GM21825 (cell line): ENCODE data around the gene APOD.

ENCODE experiments used
- ATAC-seq: cut with Tn5 transposase; IDR thresholded peaks from one replicate; pipeline ENCODE4 v1.9.1; 2021; ENCODE audit warnings: mild to moderate bottlenecking, moderate library complexity; ENCODE audit not compliant: unreplicated experiment

Gene APOD

DNA sequence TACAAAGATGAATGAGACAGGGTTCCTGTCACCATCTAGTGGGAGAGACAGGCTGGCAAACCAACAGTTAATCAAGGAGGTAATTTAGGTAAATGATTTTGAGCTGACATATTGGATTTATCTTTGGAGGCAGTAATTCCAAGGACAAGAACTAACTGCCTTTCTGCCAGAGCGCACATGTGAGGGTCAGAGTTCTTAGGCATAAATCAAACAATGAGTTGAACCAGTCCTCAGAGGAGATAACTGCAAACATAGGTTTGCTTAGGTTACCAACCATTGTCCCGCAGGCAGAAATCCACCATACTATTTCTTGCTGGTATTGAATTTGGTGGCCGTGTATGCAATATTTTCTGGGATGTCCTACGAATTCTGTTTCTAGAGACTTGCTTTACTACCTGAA, 26.4 kb downstream of the APOD start:
- ATAC-seq, result no peak

DNA sequence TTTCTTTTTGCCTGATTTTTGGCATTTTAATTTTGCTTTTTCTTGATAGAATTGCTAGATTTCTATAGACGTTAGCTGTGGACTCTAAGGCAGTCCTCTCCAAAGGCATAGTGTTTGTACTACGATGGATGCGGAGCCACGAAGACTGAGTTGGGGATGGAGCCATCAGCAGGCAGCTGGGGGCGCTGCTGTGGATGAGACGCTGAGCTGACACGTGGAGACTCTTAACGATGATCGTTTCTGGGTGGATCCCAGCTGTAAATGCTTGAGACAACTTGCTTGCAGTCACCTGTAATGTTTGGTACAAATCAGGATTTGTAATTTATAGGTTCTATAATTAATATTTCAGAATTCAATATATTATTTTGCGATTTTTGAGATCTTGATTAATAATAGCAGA, 27.4 kb downstream of the APOD start:
- ATAC-seq, result no peak

DNA sequence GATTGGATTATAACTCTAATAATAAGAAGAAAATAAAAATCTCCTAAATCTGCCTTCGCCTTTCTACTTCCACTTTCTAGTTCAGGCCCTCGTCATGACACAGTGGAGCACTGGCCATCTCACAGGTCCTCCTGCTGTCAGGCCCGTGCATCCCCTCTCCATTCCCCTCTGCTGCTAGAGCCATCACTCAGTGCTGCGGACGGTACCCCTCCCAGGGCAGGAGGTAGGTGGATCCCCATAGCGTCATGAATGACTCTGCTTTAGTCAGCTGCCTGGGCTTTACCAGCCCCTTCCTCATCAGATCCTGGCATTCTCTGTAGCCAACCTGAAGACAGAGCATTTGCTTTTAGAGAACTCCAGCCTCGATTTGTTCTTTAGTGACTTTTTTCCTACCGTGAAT, 28.6 kb downstream of the APOD start:
- ATAC-seq, result no peak

DNA sequence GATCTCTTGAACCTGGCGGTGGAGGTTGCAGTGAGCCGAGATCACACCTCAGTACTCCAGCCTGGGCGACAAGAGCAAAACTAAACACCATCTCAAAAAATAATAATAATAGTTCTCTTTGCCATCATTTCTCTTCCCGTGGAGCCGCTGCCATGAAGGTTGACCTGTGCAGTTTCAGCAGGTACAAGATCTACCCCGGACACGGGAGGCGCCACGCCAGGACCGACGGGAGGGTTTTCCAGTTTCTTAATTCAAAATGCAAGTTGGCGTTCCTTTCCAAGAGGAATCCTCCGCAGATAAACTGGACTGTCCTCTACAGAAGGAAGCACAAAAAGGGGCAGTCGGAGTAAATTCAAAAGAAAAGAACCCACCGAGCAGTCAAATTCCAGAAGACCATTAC, 29.3 kb downstream of the APOD start:
- no peak for ATAC-seq

DNA sequence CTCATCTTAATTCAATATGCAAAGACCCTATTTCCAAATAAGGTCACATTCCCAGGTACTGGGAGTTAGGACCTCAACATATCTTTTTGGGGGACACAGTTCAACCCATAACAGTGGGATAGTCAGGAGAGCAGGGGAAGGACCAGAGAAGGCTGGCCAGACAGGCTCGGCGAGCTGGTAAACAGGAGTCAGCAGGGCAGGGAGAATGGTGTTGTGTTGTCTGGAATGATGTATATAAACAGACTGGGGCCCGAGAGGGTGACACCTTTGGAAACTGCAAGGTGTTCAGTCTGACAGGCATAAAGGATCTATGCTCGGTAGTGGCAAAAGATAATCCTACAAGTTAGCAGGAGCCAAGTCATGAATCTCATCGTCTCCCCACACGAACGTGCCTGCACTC, 30.5 kb downstream of the APOD start:
- no peak for ATAC-seq

DNA sequence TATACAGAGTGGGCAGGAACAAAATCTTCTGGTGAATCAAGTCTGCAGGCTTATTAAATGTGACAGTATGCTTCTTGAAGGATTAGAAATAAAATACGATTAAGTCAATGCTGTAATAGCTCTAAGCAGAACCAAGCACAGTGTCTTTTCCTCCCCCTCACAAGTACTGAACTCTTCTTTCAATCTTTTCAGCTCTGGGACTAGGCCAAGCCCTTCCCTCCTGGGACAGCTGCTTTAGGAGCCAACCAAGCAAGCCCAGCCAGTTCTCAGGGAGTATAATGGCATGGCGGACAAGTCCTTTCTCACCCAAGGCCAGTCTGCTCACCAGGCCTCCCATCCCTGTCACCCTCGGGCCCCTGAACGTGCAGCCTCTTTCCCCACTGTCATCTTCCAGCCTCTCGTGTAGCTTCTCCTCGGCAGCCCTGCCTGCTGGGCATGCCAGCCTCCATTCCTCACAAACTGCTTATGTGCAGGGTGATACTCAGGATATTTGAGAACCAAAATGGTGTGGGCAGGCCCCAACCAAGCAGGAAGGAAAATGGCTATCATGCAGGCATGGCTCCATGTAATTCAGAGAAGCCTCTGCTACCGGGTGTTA, 32.3 kb downstream of the APOD start:
- no peak for ATAC-seq

DNA sequence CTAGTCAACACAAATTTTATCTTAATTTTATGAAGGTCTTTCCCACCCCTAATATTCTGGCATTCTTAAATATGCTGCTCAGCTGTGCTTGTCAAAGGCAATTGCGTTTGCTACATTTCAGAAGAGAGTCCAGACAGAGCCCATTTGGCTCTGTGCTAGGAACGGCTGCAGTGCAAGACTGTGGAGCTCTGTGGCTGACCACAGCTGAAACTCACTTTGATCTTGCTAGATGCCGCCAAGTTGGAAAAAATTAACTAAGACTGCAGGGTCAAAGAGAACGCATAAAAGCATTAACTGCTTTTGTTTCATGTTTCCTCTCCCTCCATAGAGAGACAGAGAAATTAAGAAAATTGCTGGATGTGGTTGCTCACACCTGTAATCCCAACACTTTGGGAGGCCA, 33.0 kb downstream of the APOD start:
- no peak for ATAC-seq

DNA sequence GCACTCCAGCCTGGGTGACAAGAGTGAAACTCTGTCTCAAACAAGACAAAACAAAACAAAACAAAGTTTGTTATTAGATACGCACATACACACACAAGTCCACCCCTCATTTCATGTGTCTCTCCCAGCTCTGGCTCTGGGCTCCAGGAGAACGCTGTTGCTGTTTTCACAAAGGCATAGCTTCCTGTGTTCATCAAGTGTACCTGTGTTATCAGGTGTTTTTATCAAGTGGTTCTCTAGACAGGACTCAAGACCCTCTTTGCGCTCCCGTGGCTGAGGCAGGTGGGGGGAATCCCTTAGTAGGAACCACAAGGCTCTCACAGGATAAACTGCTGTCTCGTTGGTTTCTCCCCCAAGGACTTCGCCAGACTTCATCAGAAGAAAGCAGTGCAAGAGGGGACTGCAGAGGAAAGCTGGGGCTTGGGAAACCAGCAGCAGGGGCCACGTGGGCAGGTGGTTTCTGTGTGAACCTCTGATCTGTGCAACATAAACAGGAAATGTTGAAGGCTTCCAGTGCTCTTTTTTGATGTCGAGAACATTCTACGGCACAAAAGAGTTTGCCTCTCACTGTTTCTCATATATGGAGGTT, 33.7 kb downstream of the APOD start:
- ATAC-seq, result peak; percentile 75

DNA sequence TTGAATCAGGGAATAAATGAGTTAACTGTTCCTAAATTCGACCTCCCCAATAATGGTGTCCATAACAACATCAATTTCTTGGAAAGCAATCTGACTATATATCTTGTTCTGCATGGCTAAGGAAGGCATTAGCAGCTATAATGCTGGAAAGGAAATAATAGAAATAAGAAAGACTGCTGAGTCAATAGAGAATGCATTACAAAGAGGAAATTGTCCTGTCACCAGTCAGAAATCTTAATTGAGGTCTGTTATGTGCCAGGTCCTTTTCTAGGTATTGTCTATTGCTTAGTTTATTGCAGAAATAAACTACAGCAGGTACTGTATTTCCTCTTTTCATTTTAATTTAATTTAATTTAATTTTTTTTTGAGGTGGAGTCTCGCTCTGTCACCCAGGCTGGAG, 34.8 kb downstream of the APOD start:
- no peak for ATAC-seq

DNA sequence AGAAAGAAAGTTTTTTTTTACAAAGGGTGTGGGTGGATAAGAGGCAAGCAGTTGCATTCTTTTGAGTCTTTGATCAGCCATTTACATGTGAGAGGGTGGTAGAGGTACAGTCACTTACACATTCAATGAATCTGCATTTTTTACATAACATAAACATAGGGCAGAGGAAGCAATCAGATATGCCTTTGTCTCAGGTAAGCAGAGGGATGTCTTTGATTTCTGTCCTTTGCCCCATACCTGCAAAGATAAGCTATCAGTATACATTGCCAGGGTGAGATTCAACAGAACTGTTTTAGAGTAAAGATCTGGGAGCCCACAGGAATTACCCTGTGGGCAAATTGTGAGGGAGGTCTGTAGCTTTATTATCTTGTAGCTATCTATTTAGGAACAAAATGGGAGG, 35.2 kb downstream of the APOD start:
- ATAC-seq, result no peak

DNA sequence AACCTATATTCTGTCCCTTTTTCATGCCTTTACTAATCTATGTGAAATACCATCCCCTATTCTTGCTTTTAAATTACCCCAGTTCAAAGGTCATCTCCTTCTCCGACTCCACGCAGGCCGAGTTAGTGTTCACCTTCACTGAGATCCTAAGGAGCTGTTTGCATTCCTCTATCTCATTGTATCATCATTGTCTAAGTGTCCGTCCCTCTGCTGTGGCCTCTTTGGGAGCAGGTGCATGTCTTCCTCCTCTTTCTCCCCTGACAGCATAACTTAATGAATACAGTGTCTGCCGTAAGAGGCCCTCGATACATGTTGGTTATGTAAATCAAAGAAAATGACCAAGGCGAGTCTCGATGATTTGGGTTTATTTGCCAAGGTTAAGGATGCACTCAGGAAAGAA, 35.7 kb downstream of the APOD start:
- no peak for ATAC-seq

DNA sequence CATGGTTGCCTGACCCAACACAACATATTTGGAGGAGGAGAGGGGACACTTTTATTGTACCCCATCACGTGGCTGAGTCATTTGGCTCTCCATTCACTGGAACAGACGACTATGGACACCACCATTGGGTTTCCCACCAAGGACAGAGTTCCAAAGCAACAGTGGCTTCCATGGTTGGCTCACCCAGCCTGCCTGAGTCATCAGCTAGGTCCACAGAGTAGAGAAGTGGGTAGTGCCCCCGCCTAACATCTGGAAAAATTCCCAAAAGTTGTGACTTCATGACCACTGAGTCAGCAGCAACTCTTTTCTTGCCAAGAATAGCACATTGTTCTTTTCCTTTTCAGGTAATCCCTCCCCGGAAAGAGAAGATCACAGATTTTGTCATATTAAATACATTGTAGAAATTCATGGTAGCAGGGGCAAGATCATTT, 37.6 kb downstream of the APOD start:
- ATAC-seq, result no peak

DNA sequence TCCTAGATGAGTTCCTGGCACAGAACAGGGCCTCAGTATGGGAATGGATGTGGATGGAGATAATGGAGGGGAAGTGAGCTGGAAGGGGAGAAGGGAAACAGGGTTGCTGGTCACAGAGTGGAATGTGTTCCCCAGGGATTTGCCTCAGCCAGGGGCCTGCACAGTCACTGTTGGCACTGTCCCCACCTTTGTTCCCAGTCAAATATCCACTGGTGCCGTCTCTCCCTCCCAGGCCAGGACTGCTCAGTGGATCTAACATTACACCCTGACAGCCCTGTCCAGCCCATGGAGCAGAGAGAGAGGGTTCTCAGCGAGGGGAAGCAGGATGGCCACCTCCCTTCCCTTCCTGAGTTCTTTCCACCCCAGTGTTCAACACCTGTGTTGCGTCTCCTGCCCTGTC, 39.1 kb downstream of the APOD start:
- no peak for ATAC-seq

DNA sequence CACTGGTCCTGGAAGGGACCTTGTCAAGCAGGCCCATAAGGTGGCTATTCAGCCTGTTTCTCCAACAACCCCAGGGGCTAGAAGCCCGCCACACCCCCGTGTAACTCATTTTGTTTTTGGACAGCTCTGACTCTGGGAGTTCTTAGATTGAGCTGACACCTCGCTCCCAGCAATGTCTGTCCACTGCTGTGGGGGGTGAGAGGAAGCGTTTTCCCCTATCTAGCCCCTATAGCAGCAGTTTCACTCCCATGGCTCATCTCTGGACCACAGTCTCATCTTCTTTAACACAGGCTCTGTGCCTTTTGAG, 39.6 kb downstream of the APOD start:
- ATAC-seq, result no peak

DNA sequence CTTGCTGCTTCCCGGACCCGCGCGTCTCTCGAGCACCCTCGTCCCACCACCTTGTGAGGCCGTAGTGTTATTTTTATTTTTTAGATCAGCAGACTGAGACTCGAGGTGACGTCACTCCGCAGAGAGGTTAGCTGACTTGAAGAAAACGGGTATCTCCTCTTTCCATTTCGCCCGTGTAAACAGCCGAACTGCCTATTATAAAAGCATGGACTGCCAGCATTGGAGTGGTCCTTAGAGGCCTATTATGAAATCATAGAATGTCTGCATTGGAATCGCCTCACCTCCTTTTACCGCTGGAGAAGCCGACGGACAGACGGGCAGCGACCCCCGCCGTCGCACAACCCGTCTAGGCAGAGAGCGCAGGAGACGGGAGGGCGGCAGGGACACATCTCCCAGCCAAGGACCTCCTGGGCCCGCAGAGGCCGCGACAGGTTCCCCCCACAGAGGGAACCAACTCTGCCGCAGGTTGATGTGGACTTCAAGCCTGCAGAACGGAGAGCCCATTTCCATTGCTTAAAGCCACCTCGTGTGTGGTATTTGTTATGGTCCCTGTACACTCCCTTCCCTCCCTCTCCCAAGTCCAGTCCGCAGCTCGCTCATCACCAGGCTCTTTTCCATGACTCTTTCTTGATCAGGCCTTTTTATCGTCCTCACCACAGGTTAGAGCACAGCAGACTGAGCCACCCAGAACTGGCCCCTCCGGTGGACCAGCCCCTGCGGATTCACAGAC, 40.1 kb downstream of the APOD start:
- ATAC-seq, result peak; percentile 3

DNA sequence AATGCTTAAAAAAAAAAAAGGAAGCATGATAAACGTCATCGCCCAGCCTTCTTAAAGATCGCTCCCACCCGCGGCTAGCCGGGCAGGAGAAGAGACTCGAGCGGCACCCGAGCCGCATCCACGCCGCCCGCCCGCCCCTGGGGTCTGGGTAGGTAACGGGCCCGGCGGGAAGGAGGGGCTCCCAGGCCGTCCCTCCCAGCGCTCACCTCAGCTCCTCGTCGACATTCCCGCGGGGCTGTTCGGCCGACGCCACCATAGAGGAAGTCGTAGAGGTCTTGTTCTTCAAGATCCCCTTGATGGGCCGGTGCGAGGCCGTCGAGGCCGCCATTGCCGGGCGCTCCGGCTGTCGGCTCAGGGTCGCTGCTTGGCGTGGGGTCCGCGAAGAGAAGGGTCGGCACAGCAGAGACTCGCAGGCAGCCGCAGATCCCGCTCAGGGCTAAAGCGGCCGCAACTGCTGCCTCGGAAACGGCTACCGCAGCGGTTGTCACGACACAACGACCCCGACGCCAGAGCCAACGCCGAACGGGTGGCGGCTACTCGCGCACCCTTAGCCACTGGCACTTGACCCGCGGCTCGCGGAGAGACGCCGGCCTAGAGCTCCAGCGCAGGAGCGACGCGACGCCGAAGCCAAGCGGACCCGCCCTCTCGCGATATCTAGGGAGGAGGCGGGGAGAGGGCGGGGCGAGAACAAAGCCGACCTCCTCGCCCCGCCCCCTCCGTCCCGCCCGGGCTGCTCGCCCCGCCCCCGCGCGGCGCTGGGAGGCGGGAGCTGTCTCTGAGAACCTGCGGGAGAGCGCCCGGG, 40.8 kb downstream of the APOD start, which contains the start of gene PPP1R2:
TSS of gene PPP1R2 (minus strand) at position 628 of the 802 bp plus-strand sequence. CDS start at position 328, 300 bp downstream.
- peak; percentile 68 for ATAC-seq

DNA sequence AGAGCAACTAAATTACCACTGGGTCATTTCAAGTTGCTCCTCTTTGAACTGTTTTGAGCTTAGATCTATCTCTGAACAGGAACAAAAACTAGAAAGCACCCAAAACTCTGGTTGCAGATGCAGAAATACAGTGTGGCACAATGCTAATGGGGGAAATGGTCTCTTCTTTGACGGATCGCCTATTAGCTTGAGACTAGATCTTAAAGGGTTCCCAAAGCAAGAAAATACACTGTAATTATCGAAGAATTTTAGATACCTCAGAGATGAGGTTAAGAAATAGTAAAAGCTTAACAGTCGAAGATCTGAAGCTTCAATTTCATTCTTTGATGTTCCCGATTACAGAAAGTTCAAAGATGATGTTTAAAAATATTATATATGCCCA, 41.4 kb downstream of the APOD start:
- no peak for ATAC-seq

DNA sequence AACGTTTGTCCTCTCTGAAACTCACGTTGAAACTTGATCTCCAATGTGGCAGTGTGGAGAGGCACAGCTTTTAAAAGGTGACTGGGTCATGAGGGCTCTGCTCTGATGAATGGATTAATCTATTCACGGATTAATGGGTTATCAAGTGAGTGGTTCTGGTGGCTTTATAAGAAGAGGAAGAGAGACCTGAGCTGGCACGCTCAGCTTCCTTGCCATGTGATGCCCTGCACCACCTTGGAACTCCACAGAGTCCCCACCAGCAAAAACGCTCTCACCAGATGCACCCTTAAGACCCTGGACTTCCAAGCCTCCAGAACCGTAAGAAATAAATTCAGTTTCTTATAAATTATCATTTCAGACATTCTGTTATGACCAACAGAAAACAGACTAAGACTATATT, 43.2 kb downstream of the APOD start:
- no peak for ATAC-seq

DNA sequence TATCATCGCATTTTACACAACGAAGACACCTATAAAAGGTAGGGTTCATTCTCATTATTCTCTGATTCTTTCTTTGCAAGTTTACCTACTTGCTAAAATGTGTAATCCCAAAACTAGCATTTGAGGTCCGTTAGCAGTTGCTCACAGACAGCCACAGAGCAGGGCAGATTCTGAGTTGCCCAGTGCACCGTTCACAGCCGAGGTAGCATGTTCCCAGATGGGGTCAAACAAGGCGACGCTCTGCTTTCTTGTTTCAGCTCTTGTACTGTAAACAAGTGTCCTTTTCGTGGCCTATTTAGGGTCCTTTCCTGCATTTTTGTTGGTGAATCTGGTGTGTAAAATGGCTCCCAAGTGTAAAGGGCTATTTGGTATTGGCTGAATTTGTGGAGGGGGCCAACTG, 43.7 kb downstream of the APOD start:
- no peak for ATAC-seq

DNA sequence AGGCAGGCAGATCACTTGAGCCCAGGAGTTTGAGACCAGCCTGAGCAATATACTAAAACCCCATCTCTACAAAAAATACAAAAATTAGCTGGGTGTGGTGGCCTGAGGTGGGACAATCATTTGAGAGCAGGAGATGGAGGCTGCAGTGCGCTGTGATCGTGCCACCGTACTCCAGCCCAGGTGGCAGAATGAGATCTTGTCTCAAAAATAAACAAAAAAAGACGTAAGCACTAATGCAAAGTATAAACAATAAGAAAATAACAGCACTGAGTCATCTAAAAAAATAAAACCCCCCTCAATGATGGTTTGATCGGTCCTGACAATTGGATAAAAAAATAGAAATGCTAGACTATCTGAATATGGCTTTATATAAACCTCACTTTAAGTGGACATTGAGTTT, 44.3 kb downstream of the APOD start:
- no peak for ATAC-seq

DNA sequence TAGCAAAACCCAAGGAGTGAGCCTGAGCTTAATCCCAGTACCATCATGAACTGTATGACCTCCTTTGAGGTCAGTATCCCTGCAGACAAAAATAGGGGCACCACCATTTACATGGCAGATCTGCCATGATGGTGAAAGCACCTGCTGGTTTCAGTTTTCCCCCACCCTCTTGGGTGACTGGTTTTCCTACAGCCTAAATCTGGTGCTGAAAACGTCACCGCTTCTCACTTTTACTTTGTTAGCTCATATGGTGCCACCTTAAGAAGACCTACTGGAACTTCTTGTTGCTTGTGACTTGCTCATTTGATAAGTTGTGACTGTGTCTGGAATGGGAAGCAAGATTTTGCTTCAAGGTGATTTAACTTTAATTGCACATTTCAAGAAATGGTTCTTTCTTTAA, 45.7 kb downstream of the APOD start:
- peak; percentile 57 for ATAC-seq

DNA sequence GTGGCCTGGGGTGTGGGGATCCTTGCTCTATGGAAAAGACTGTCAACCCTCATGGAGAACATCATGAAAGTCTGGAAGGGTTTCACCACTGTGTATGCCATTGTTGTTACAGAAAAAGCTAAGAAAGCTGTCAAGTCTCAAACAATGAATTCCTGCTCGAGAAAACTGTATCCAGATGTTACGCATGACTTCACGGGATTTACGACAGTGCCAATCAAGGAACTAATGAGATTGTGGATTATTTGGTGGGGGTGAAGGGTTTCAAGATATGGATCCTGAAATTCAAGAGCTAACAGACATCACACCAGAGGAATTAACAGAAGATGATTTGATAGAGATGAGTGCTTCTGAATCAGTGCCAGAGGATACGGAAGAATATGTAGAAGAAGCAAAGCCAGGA, 48.4 kb downstream of the APOD start:
- ATAC-seq, result no peak
